HCT116 (cell line): ENCODE measurements around the gene ARHGAP8. TPM values are rescaled to one million over a fixed set of nuclear protein-coding genes. Genes with fewer than 3 reads are reported as not detected.

ENCODE experiments used
- ATAC-seq: fragments of 200-7000 bp; cut with Tn5 transposase; 2 replicates; pipeline ENCODE4 v1.9.1; 2020; ENCODE audit warnings: mild to moderate bottlenecking, moderate library complexity
- BruUV-seq: library from RNA; stranded (reverse); fragments of 400-500 nt; replicated peaks from 2 replicates; lab custom pipeline; 2021; lab: Mats Ljungman, UMichigan
- CTCF ChIA-PET: fragments of 300-600 bp; sonication (Branson Sonifier 250); formaldehyde crosslinking; loops from one replicate; lab custom pipeline; 2021; ENCODE audit warnings: antibody characterized with exemption; lab: Charles Lee
- POLR2A ChIA-PET: fragments of 300-600, 350-600 bp; sonication (Branson Sonifier 250); formaldehyde crosslinking; loops from one replicate; lab custom pipeline; 2021; ENCODE audit warnings: antibody characterized with exemption; lab: Charles Lee
- RAD21 ChIA-PET, 2 experiments: fragments of 300-600 bp; sonication (Branson Sonifier 250); formaldehyde crosslinking; loops; one replicate each; lab custom pipeline; 2023; ENCODE audit warnings: low total read pairs in 2 of 2; ENCODE audit not compliant: uncharacterized antibody in 2 of 2, unreplicated experiment in 2 of 2, low non-redundant PET in 1 of 2; lab: Charles Lee
- DNase-seq: peaks from one replicate; pipeline ENCODE4 v3.0.0-alpha.2; 2010; ENCODE audit warnings: low read depth, low spot score
- H2AFZ ChIP-seq: fragments of 200-600 bp; shearing (Covaris generic), sonication (generic); 2 replicates; pipeline ENCODE4 v1.6.1; 2017; ENCODE audit warnings: low read depth, mixed run types, mixed read lengths, antibody characterized with exemption, low read length; ENCODE audit not compliant: poor library complexity, severe bottlenecking
- H3K27ac ChIP-seq: 2 replicates; pipeline ENCODE4 v1.5.1; 2012; ENCODE audit warnings: low read depth, low read length
- H3K27me3 ChIP-seq: fragments of 200-600 bp; sonication (generic); 2 replicates; pipeline ENCODE4 v1.6.1; 2016; ENCODE audit warnings: mixed run types, low read length, mixed read lengths; ENCODE audit not compliant: insufficient read depth
- H3K36me3 ChIP-seq, 2 experiments: fragments of 200-500 bp in 1 of 2; fragments of 200-600 bp in 1 of 2; sonication (Bioruptor generic) in 1 of 2; sonication (generic) in 1 of 2; 2 replicates each; pipeline versions ENCODE4 v1.5.1 to v1.6.1; 2014 to 2016; ENCODE audit warnings: low read length in 2 of 2, inconsistent platforms in 1 of 2, mixed read lengths in 1 of 2, mixed run types in 1 of 2; ENCODE audit not compliant: insufficient read depth in 2 of 2, control insufficient read depth in 1 of 2
- H3K4me1 ChIP-seq, 2 experiments: fragments of 200-600 bp in 1 of 2; sonication (generic) in 1 of 2; 2 replicates each; pipeline versions ENCODE4 v1.5.1 to v1.6.1; 2012 to 2017; ENCODE audit warnings: low read length in 2 of 2, inconsistent platforms in 1 of 2, mild to moderate bottlenecking in 1 of 2, mixed read lengths in 1 of 2, mixed run types in 1 of 2, moderate library complexity in 1 of 2; ENCODE audit not compliant: insufficient read depth in 2 of 2, control insufficient read depth in 1 of 2
- H3K4me2 ChIP-seq: fragments of 200-600 bp; sonication (generic); 2 replicates; pipeline ENCODE4 v1.6.1; 2017; ENCODE audit warnings: mixed run types, low read length, mixed read lengths
- H3K4me3 ChIP-seq, 2 experiments: fragments of 200-600 bp in 1 of 2; sonication (generic) in 1 of 2; replicated peaks in 1 of 2; 2 replicates each; pipeline ENCODE4 v1.5.1; 2011 to 2016; ENCODE audit warnings: low read length in 2 of 2, control low read depth in 1 of 2, low read depth in 1 of 2, mild to moderate bottlenecking in 1 of 2, mixed read lengths in 1 of 2, mixed run types in 1 of 2
- H3K79me2 ChIP-seq: fragments of 200-600 bp; sonication (generic); 2 replicates; pipeline ENCODE4 v1.6.1; 2017; ENCODE audit warnings: mild to moderate bottlenecking, mixed run types, low read length, moderate library complexity, mixed read lengths; ENCODE audit not compliant: insufficient read depth
- H3K9ac ChIP-seq: fragments of 200-600 bp; sonication (generic); 2 replicates; pipeline ENCODE4 v1.6.1; 2016; ENCODE audit warnings: low read length, mixed read lengths
- H3K9me2 ChIP-seq: fragments of 200-600 bp; sonication (generic), shearing (Covaris generic); 2 replicates; pipeline ENCODE4 v1.6.1; 2017; ENCODE audit warnings: mixed run types, mild to moderate bottlenecking, moderate library complexity; ENCODE audit not compliant: insufficient read depth
- H3K9me3 ChIP-seq, 2 experiments: fragments of 200-500 bp in 1 of 2; fragments of 200-600 bp in 1 of 2; sonication (Bioruptor generic) in 1 of 2; sonication (generic) in 1 of 2; 2 replicates each; pipeline ENCODE4 v1.6.1; 2014 to 2017; ENCODE audit warnings: low read length in 2 of 2, mixed read lengths in 2 of 2, inconsistent platforms in 1 of 2, low read depth in 1 of 2, mild to moderate bottlenecking in 1 of 2, mixed run types in 1 of 2, moderate library complexity in 1 of 2; ENCODE audit not compliant: control insufficient read depth in 1 of 2, insufficient read depth in 1 of 2
- H4K20me1 ChIP-seq: fragments of 200-600 bp; sonication (generic), shearing (Covaris generic); 2 replicates; pipeline ENCODE4 v1.6.1; 2017; ENCODE audit warnings: mixed run types, mild to moderate bottlenecking, moderate library complexity; ENCODE audit not compliant: insufficient read depth
- CEBPB ChIP-seq: IDR thresholded peaks from 2 replicates; pipeline ENCODE4 v1.6.1; 2012; ENCODE audit warnings: low read depth
- EZH2 ChIP-seq: fragments of 200-600 bp; sonication (generic); IDR thresholded peaks from 2 replicates; pipeline ENCODE4 v1.6.1; 2017; ENCODE audit warnings: antibody characterized with exemption, mixed run types
- EZH2phosphoT487 ChIP-seq: fragments of 200-600 bp; IDR thresholded peaks from 2 replicates; pipeline ENCODE4 v1.6.1; 2018; ENCODE audit warnings: antibody characterized with exemption, borderline replicate concordance
- FOSL1 ChIP-seq: IDR thresholded peaks from 2 replicates; pipeline ENCODE4 v1.6.1; 2012; ENCODE audit warnings: low read depth
- POLR2A ChIP-seq: IDR thresholded peaks from 2 replicates; pipeline ENCODE4 v1.7.0; 2011; ENCODE audit warnings: borderline replicate concordance; ENCODE audit not compliant: insufficient read depth, insufficient read length; ENCODE audit errors: extremely low read depth
- POLR2AphosphoS5 ChIP-seq: IDR thresholded peaks from 2 replicates; pipeline ENCODE4 v1.6.1; 2011; ENCODE audit warnings: mild to moderate bottlenecking, low read depth, low read length, moderate library complexity
- RAD21 ChIP-seq: IDR thresholded peaks from 2 replicates; pipeline ENCODE4 v1.6.1; 2012; ENCODE audit warnings: low read depth, mild to moderate bottlenecking
- SP1 ChIP-seq: IDR thresholded peaks from 2 replicates; pipeline ENCODE4 v1.6.1; 2012; ENCODE audit warnings: low read depth
- TCF7L2 ChIP-seq: IDR thresholded peaks from 2 replicates; pipeline ENCODE4 v1.7.0; 2011; ENCODE audit warnings: borderline replicate concordance, inconsistent platforms; ENCODE audit not compliant: insufficient read depth, insufficient read length; ENCODE audit errors: extremely low read depth
- YY1 ChIP-seq: IDR thresholded peaks from 2 replicates; pipeline ENCODE4 v1.6.1; 2011; ENCODE audit warnings: low read length, low read depth, moderate library complexity, mild to moderate bottlenecking; ENCODE audit not compliant: insufficient replicate concordance; ENCODE audit errors: extremely low read depth
- ZFX ChIP-seq: fragments of 450-650 bp; IDR thresholded peaks from 2 replicates; pipeline ENCODE4 v1.6.1; 2017
- ZNF274 ChIP-seq: fragments of 200-500 bp; sonication (Bioruptor generic); IDR thresholded peaks from 2 replicates; pipeline ENCODE4 v1.6.1; 2014; ENCODE audit warnings: mild to moderate bottlenecking, low read depth, low read length, inconsistent platforms
- intact Hi-C: fragments of 100-400 bp; cut with micrococcal nuclease; formaldehyde crosslinking; loops from 2 replicates; pipeline ENCODE4 v1.10.0; 2022
- total RNA-seq: library from RNA; stranded (reverse); gene quantifications from one replicate; pipeline ENCODE4 v1.2.1, GENCODE V29; 2021; ENCODE audit not compliant: unreplicated experiment
- TF ChIP-seq, protein P1 (sequence below): IDR thresholded peaks from 2 replicates; pipeline ENCODE4 v1.6.1; 2012; ENCODE audit warnings: low read depth
- TF ChIP-seq, protein P2 (sequence below), 3 experiments: fragments of 200-600 bp in 1 of 3; sonication (generic) in 1 of 3; IDR thresholded peaks in 2 of 3; conservative IDR thresholded peaks in 1 of 3; 2 replicates each; pipeline ENCODE4 v1.5.1; 2012 to 2017; ENCODE audit warnings: low read depth in 2 of 3, low read length in 2 of 3, antibody characterized with exemption in 1 of 3, borderline replicate concordance in 1 of 3, control low read depth in 1 of 3, mild to moderate bottlenecking in 1 of 3, mixed read lengths in 1 of 3, mixed run types in 1 of 3, moderate library complexity in 1 of 3; ENCODE audit not compliant: insufficient read depth in 1 of 3
- TF ChIP-seq, protein P3 (sequence below): IDR thresholded peaks from 2 replicates; pipeline ENCODE4 v1.6.1; 2012
- TF ChIP-seq, protein P4 (sequence below): IDR thresholded peaks from 2 replicates; pipeline ENCODE4 v1.6.1; 2011; ENCODE audit warnings: mild to moderate bottlenecking, low read length, moderate library complexity; ENCODE audit not compliant: insufficient replicate concordance; ENCODE audit errors: extremely low read depth
- TF ChIP-seq, protein P5 (sequence below): IDR thresholded peaks from 2 replicates; pipeline ENCODE4 v1.6.1; 2012

ARHGAP8 gene
- total RNA-seq, 1 experiment from 2014 or later = 67.5 TPM

DNA sequence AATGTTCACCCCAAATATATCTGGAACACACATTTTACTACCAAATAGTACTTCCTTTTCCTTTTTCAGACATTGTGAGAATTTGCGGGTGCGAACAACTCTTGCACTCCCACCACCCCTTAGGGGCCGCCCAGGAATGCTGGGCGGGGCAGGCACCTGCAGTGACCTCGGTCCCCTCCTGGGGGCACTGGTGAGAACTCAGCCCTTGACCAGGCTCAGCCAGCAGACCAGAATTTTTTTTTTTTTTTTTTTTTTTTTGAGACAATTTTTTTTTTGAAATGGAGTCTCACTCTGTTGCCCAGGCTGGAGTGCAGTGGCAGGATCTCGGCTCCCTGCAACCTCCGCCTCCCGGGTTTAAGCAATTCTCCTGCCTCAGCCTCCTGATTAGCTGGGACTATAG is 75.8 kb downstream of the ARHGAP8 start:
- 0 out of 4 replicates have a peak, but pooled peaks cover 0 to 3% of the 10 kb centered on the region in 2 experiments for H3K9me3 ChIP-seq
- DNase-seq (no peak), ATAC-seq (peak; percentile 89)
- no peak overlapping the region for H3K4me3 ChIP-seq
- ChIA-PET POLR2A (no interaction called here), CTCF (interaction anchor here (0.7 kb wide), 1 partner anchor 26 kb away, joined by 4 read pairs; no protein-coding TSS in a partner anchor), RAD21 (interaction anchor here in 1 of 2 experiments (0.7 kb wide), 1 partner anchor 94 kb away, joined by 3 read pairs; no protein-coding TSS in a partner anchor)
- H2AFZ ChIP-seq = no peak overlapping the region
- H3K9me2 ChIP-seq = no peaks in the 10 kb centered on the region
- no peaks in the 10 kb centered on the region for H3K4me1 ChIP-seq
- H3K9ac ChIP-seq = no peak overlapping the region
- no peak overlapping the region for H3K4me2 ChIP-seq
- H3K36me3 ChIP-seq = peaks cover 8 to 28% of the 10 kb centered on the region in 2 experiments
- no peaks in the 10 kb centered on the region for H4K20me1 ChIP-seq
- H3K27me3 ChIP-seq = no peaks in the 10 kb centered on the region
- BruUV-seq = no TSS peak
- no peaks in the 10 kb centered on the region; the same call in 1 of the 2 replicates for H3K79me2 ChIP-seq
- no peak for TF ChIP-seq CEBPB
- TF ChIP-seq, protein P1, sequence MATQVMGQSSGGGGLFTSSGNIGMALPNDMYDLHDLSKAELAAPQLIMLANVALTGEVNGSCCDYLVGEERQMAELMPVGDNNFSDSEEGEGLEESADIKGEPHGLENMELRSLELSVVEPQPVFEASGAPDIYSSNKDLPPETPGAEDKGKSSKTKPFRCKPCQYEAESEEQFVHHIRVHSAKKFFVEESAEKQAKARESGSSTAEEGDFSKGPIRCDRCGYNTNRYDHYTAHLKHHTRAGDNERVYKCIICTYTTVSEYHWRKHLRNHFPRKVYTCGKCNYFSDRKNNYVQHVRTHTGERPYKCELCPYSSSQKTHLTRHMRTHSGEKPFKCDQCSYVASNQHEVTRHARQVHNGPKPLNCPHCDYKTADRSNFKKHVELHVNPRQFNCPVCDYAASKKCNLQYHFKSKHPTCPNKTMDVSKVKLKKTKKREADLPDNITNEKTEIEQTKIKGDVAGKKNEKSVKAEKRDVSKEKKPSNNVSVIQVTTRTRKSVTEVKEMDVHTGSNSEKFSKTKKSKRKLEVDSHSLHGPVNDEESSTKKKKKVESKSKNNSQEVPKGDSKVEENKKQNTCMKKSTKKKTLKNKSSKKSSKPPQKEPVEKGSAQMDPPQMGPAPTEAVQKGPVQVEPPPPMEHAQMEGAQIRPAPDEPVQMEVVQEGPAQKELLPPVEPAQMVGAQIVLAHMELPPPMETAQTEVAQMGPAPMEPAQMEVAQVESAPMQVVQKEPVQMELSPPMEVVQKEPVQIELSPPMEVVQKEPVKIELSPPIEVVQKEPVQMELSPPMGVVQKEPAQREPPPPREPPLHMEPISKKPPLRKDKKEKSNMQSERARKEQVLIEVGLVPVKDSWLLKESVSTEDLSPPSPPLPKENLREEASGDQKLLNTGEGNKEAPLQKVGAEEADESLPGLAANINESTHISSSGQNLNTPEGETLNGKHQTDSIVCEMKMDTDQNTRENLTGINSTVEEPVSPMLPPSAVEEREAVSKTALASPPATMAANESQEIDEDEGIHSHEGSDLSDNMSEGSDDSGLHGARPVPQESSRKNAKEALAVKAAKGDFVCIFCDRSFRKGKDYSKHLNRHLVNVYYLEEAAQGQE = no peak
- TF ChIP-seq ZNF274 = no peak
- TF ChIP-seq SP1 = no peak
- TF ChIP-seq, protein P2, sequence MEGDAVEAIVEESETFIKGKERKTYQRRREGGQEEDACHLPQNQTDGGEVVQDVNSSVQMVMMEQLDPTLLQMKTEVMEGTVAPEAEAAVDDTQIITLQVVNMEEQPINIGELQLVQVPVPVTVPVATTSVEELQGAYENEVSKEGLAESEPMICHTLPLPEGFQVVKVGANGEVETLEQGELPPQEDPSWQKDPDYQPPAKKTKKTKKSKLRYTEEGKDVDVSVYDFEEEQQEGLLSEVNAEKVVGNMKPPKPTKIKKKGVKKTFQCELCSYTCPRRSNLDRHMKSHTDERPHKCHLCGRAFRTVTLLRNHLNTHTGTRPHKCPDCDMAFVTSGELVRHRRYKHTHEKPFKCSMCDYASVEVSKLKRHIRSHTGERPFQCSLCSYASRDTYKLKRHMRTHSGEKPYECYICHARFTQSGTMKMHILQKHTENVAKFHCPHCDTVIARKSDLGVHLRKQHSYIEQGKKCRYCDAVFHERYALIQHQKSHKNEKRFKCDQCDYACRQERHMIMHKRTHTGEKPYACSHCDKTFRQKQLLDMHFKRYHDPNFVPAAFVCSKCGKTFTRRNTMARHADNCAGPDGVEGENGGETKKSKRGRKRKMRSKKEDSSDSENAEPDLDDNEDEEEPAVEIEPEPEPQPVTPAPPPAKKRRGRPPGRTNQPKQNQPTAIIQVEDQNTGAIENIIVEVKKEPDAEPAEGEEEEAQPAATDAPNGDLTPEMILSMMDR (IDR thresholded peaks at IDR 0.05 in 2 of 3, conservative IDR thresholded peaks at IDR 0.05 in 1 of 3; ENCODE audit: borderline replicate concordance in 1 of 3, insufficient read depth in 1 of 3, low read depth in 2 of 3, low read length in 2 of 3) = peak in 2 of 3 experiments; percentile 66 to 69; a peak in 4 of 6 replicates
- no peak for TF ChIP-seq YY1
- no peak for TF ChIP-seq ZFX
- TF ChIP-seq, protein P3, sequence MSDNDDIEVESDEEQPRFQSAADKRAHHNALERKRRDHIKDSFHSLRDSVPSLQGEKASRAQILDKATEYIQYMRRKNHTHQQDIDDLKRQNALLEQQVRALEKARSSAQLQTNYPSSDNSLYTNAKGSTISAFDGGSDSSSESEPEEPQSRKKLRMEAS = no peak
- TF ChIP-seq, protein P4, sequence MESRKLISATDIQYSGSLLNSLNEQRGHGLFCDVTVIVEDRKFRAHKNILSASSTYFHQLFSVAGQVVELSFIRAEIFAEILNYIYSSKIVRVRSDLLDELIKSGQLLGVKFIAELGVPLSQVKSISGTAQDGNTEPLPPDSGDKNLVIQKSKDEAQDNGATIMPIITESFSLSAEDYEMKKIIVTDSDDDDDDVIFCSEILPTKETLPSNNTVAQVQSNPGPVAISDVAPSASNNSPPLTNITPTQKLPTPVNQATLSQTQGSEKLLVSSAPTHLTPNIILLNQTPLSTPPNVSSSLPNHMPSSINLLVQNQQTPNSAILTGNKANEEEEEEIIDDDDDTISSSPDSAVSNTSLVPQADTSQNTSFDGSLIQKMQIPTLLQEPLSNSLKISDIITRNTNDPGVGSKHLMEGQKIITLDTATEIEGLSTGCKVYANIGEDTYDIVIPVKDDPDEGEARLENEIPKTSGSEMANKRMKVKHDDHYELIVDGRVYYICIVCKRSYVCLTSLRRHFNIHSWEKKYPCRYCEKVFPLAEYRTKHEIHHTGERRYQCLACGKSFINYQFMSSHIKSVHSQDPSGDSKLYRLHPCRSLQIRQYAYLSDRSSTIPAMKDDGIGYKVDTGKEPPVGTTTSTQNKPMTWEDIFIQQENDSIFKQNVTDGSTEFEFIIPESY = no peak
- no peak for TF ChIP-seq POLR2AphosphoS5
- TF ChIP-seq TCF7L2 = no peak
- no peak for TF ChIP-seq POLR2A
- TF ChIP-seq FOSL1 = no peak
- peak; percentile 27; the same call in 1 of the 2 replicates for TF ChIP-seq RAD21
- TF ChIP-seq, protein P5, sequence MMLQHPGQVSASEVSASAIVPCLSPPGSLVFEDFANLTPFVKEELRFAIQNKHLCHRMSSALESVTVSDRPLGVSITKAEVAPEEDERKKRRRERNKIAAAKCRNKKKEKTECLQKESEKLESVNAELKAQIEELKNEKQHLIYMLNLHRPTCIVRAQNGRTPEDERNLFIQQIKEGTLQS = no peak
- no peak for TF ChIP-seq EZH2phosphoT487
- no peak for TF ChIP-seq EZH2
- intact Hi-C loops = no loop called here
- H3K27ac ChIP-seq = no peak overlapping the region
